Tibial nerve (tissue), 4 donors: ENCODE measurements around the gene RPS18.

Experiments used
- EP300 ChIP-seq, 2 donors: sonication (generic); formaldehyde crosslinking; IDR thresholded peaks; one replicate each; pipeline ENCODE4 v1.6.1; 2017; ENCODE audit warnings: antibody characterized with exemption in 2 of 2, mild to moderate bottlenecking in 1 of 2
- POLR2A ChIP-seq, 2 donors: fragments of 450-650 bp; IDR thresholded peaks; one replicate each; pipeline ENCODE4 v1.6.1; 2017; ENCODE audit warnings: antibody characterized with exemption in 2 of 2, mild to moderate bottlenecking in 2 of 2, moderate library complexity in 2 of 2
- TF ChIP-seq, protein P1 (sequence below), 5 experiments: fragments of 200-600 bp in 3 of 5; fragments of 450-650 bp in 2 of 5; sonication (generic) in 3 of 5; IDR thresholded peaks; one replicate each; pipeline ENCODE4 v1.5.1; 2016 to 2019; ENCODE audit warnings: antibody characterized with exemption in 5 of 5, mild to moderate bottlenecking in 3 of 5, moderate library complexity in 2 of 5

DNA sequence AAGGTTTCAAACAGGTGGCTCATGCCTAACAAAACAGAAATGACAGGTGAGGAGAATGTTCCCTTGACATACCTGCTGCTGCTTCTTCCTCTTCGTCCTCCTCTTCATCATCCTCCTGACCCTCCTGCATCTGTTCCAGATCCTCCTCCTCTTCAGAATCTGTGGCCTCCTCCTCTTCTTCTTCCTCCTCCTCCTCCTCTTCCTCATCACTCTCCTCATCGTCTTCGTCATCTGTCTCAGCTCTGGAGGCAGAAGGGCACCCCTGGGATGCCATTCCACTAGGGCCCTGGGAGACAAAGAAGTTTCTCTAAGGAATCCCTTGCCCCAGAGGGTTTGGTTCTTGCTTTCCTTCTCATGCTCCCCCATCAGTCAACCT, 48.1 kb downstream of the RPS18 start:
- TF ChIP-seq, protein P1, sequence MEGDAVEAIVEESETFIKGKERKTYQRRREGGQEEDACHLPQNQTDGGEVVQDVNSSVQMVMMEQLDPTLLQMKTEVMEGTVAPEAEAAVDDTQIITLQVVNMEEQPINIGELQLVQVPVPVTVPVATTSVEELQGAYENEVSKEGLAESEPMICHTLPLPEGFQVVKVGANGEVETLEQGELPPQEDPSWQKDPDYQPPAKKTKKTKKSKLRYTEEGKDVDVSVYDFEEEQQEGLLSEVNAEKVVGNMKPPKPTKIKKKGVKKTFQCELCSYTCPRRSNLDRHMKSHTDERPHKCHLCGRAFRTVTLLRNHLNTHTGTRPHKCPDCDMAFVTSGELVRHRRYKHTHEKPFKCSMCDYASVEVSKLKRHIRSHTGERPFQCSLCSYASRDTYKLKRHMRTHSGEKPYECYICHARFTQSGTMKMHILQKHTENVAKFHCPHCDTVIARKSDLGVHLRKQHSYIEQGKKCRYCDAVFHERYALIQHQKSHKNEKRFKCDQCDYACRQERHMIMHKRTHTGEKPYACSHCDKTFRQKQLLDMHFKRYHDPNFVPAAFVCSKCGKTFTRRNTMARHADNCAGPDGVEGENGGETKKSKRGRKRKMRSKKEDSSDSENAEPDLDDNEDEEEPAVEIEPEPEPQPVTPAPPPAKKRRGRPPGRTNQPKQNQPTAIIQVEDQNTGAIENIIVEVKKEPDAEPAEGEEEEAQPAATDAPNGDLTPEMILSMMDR (IDR thresholded peaks at IDR 0.05), result no peak
- TF ChIP-seq POLR2A (IDR thresholded peaks at IDR 0.05) (no peak), EP300 (IDR thresholded peaks at IDR 0.05) (no peak)
